ENCODE data around the gene DACH1. TPM values are rescaled to one million over a fixed set of nuclear protein-coding genes. Genes with fewer than 3 reads are reported as not detected.
"Not testable (repeated sequence)": the region's sequence is repeated elsewhere in the genome, so short reads cannot be mapped to it uniquely, and the experiment has no call there.

The DACH1 gene
- total and polyA plus RNA-seq, 9 donors: 4.3 to 11.7 (median 10.5) TPM

DNA sequence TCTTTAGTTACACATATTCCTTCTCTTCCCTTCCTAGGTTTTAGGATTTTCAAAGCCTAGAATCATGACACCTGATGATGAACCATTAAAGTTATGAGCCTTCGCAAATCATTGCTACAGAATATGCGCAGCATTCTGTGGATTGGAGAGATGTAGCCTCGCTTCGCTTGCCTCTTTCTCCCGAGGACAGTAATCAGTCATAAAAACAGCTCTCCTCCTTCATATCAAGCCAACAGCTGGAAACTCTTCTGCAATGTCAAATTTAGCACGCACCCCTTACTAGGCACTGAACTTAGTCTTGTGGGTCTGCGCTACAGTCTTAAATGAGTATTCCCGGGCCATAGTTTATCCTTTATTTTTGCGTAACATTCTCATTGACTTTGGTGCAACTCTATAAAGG lies 79.6 kb downstream of the DACH1 start:
- no peaks in the 10 kb centered on the region for H3K9me3 ChIP-seq (replicated peaks; ENCODE audit: control insufficient read depth, low read depth, low read length)
- H3K4me3 ChIP-seq (ENCODE audit: low read length): no peak overlapping the region
- H3K27me3 ChIP-seq (ENCODE audit: control insufficient read depth, insufficient read depth, low read length): no peaks in the 10 kb centered on the region
- no peaks in the 10 kb centered on the region for H3K4me1 ChIP-seq (ENCODE audit: control insufficient read depth, insufficient read depth, low read length)
- no peak for DNase-seq
- H3K27ac ChIP-seq (ENCODE audit: low read length): no peak overlapping the region
- no peaks in the 10 kb centered on the region for H3K36me3 ChIP-seq (ENCODE audit: control insufficient read depth, insufficient read depth, low read length)
- WGBS (ENCODE audit: insufficient coverage): 33% methylated on average over 1 of the region's 9 CpGs

DNA sequence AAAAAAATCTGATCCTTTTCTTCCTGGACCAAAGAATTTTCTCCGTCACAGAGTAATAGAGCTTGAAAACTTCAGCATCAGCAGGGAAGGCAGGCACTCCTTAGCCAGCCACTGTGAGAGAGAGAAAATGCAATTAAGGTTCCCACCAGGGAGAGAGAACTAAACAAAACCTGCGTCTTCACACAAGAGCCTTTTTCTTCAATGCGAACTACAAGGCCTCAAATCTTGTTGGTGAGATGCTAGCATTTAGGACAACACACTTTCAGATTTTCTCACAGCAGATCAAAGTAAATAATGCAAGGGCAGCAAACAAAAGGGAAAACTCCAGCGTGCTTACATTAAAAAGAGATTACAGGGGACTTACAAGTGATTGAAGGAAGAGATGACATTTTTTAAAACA lies 80.1 kb downstream of the DACH1 start:
- H3K4me3 ChIP-seq (ENCODE audit: low read length): no peak overlapping the region
- no CpG with 5 or more reads among the region's 4 CpGs for WGBS (ENCODE audit: insufficient coverage)

DNA sequence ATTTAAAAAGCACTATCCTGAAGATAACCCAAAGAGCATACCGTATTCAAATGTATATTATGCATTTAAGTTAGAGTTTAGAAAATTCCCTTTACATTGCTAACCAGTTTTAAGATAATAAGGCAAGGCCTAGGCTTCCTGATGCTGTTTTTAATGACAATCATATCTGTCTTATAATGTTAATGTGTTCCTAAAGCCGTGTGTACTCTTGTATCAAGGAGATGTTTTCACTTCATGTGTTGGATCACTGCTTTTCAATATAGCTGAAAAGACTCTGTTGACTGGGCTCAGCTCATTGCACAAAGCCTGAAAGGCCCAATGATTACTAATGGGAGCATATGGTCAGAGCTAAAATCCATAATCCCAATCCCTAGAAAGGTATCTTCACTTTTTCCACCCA lies 81.6 kb downstream of the DACH1 start:
- Histone ChIP-seq H3K27me3 (ENCODE audit: control insufficient read depth, insufficient read depth, low read length) (no peaks in the 10 kb centered on the region), H3K4me1 (ENCODE audit: control insufficient read depth, insufficient read depth, low read length) (no peaks in the 10 kb centered on the region), H3K9me3 (replicated peaks; ENCODE audit: control insufficient read depth, low read depth, low read length) (no peaks in the 10 kb centered on the region), H3K36me3 (ENCODE audit: control insufficient read depth, insufficient read depth, low read length) (no peaks in the 10 kb centered on the region), H3K4me3 (ENCODE audit: low read length) (no peak overlapping the region), H3K27ac (ENCODE audit: low read length) (no peak overlapping the region)
- WGBS (ENCODE audit: insufficient coverage): no CpG with 5 or more reads among the region's 2 CpGs
- no peak for DNase-seq

More for the DNA sequence above, 80.1 kb downstream of the DACH1 start:
- no peak for DNase-seq
- H3K36me3 ChIP-seq (ENCODE audit: control insufficient read depth, insufficient read depth, low read length): no peaks in the 10 kb centered on the region
- H3K4me1 ChIP-seq (ENCODE audit: control insufficient read depth, insufficient read depth, low read length): no peaks in the 10 kb centered on the region
- H3K27ac ChIP-seq (ENCODE audit: low read length): no peak overlapping the region
- H3K9me3 ChIP-seq (replicated peaks; ENCODE audit: control insufficient read depth, low read depth, low read length): no peaks in the 10 kb centered on the region
- H3K27me3 ChIP-seq (ENCODE audit: control insufficient read depth, insufficient read depth, low read length): no peaks in the 10 kb centered on the region

DNA sequence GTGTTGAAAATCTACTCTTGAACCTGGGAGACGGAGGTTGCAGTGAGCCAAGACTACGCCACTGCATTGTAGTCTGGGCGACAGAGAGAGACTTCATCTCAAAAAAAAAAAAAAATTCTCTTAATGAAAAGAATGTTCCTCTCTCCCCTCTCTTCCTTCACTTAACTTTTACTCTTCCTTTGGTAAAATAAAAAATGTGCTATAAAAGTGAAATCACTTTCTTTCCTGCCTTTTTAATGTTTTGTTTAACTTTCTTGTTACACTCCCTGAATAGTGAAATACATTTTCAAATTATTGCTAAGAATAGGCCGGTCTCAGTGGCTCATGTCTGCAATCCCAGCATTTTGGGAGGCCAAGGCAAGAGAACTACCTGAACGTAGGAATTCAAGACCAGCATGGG lies 86.5 kb downstream of the DACH1 start:
- no peaks in the 10 kb centered on the region for H3K27me3 ChIP-seq (ENCODE audit: control insufficient read depth, insufficient read depth, low read length)
- H3K27ac ChIP-seq (ENCODE audit: low read length): no peak overlapping the region
- 100% methylated on average over 1 of the region's 5 CpGs for WGBS (ENCODE audit: insufficient coverage)
- H3K4me3 ChIP-seq (ENCODE audit: low read length): no peak overlapping the region
- no peaks in the 10 kb centered on the region for H3K36me3 ChIP-seq (ENCODE audit: control insufficient read depth, insufficient read depth, low read length)
- no peaks in the 10 kb centered on the region for H3K9me3 ChIP-seq (replicated peaks; ENCODE audit: control insufficient read depth, low read depth, low read length)
- no peaks in the 10 kb centered on the region for H3K4me1 ChIP-seq (ENCODE audit: control insufficient read depth, insufficient read depth, low read length)
- no peak for DNase-seq

DNA sequence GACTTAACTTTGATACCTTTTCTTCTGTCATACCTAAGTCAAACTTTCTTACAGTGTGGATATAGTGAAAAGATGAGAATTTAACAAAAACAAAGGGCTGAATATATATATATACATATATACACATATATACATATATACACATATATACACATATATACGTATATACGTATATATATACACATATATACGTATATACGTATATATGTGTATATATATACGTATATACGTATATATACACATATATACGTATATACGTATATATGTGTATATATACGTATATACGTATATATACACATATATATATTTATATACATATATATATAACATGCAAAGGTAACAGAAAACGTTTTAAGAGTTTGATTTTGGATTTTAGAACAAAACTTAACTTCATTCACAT lies 88.0 kb downstream of the DACH1 start:
- H3K4me1 ChIP-seq (ENCODE audit: control insufficient read depth, insufficient read depth, low read length); DNase-seq; H3K27ac ChIP-seq (ENCODE audit: low read length); H3K4me3 ChIP-seq (ENCODE audit: low read length); H3K9me3 ChIP-seq (replicated peaks; ENCODE audit: control insufficient read depth, low read depth, low read length); H3K36me3 ChIP-seq (ENCODE audit: control insufficient read depth, insufficient read depth, low read length); H3K27me3 ChIP-seq (ENCODE audit: control insufficient read depth, insufficient read depth, low read length): not testable (repeated sequence)
- WGBS (ENCODE audit: insufficient coverage): no CpG with 5 or more reads among the region's 11 CpGs

DNA sequence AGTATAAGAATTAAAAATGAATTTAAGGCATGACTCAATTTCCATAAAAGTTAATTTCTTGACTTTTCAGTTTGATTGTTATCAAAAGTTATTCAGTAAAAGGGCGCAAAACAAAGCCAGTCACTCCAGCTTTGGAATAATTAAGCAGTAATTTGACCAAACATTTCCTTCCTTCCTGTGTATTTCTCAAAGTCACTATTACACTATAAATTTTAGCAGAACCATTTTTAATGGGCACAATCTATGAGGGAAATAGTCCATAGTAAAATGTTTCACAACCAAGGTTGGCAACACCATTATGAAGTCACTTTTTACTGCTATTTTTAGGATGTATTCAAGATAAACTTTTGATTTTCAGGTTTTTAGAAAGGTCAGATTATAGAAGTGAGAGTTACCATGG lies 91.0 kb downstream of the DACH1 start:
- Histone ChIP-seq H3K4me3 (ENCODE audit: low read length) (no peak overlapping the region), H3K27me3 (ENCODE audit: control insufficient read depth, insufficient read depth, low read length) (no peaks in the 10 kb centered on the region), H3K4me1 (ENCODE audit: control insufficient read depth, insufficient read depth, low read length) (no peaks in the 10 kb centered on the region), H3K36me3 (ENCODE audit: control insufficient read depth, insufficient read depth, low read length) (no peaks in the 10 kb centered on the region), H3K9me3 (replicated peaks; ENCODE audit: control insufficient read depth, low read depth, low read length) (no peaks in the 10 kb centered on the region), H3K27ac (ENCODE audit: low read length) (no peak overlapping the region)
- WGBS (ENCODE audit: insufficient coverage): no CpG with 5 or more reads among the region's 1 CpG
- DNase-seq: no peak

DNA sequence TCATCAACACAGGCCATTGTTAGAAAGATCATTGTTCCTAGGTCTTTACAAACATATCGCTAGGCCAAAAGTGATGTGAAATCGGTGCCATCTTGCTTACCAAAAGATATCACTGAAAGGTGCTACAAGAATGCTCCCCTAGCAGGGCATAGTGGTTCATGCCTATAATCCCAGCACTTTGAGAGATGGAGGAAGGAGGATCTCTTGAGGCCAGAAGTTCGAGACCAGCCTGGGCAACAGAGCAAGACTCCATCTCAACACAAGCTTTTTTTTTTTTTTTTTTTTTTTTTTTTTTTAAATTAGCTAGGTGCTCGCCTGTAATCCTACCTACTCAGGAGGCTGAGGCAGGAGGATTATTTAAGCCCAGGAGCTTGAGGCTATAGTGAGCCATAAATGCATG lies 92.1 kb downstream of the DACH1 start:
- WGBS (ENCODE audit: insufficient coverage): no CpG with 5 or more reads among the region's 4 CpGs
- H3K4me1 ChIP-seq (ENCODE audit: control insufficient read depth, insufficient read depth, low read length): no peaks in the 10 kb centered on the region
- no peak overlapping the region for H3K27ac ChIP-seq (ENCODE audit: low read length)
- no peak for DNase-seq
- no peak overlapping the region for H3K4me3 ChIP-seq (ENCODE audit: low read length)
- no peaks in the 10 kb centered on the region for H3K36me3 ChIP-seq (ENCODE audit: control insufficient read depth, insufficient read depth, low read length)
- H3K27me3 ChIP-seq (ENCODE audit: control insufficient read depth, insufficient read depth, low read length): no peaks in the 10 kb centered on the region
- H3K9me3 ChIP-seq (replicated peaks; ENCODE audit: control insufficient read depth, low read depth, low read length): no peaks in the 10 kb centered on the region

DNA sequence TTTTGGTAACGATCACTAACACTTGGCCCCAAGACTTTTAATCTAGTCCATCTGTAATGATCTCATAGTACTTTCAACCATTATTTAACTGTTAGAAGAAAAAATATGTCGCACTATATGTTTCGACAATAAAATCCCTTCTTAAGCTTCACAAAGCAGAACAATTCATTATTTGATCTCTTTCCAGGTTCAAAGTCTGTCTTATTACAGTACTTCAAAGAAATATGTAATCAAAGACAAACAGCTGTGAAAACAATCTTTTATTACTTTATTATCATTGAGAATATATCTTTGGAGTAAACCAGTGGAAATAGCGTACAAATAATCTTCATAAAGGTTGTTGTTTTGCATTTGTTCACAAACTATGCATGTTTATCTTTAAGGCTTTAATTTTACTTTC lies 93.5 kb downstream of the DACH1 start:
- no peaks in the 10 kb centered on the region for H3K9me3 ChIP-seq (replicated peaks; ENCODE audit: control insufficient read depth, low read depth, low read length)
- DNase-seq: no peak
- WGBS (ENCODE audit: insufficient coverage): no CpG with 5 or more reads among the region's 4 CpGs
- no peaks in the 10 kb centered on the region for H3K27me3 ChIP-seq (ENCODE audit: control insufficient read depth, insufficient read depth, low read length)
- no peaks in the 10 kb centered on the region for H3K4me1 ChIP-seq (ENCODE audit: control insufficient read depth, insufficient read depth, low read length)
- no peaks in the 10 kb centered on the region for H3K36me3 ChIP-seq (ENCODE audit: control insufficient read depth, insufficient read depth, low read length)
- H3K27ac ChIP-seq (ENCODE audit: low read length): no peak overlapping the region
- H3K4me3 ChIP-seq (ENCODE audit: low read length): no peak overlapping the region

DNA sequence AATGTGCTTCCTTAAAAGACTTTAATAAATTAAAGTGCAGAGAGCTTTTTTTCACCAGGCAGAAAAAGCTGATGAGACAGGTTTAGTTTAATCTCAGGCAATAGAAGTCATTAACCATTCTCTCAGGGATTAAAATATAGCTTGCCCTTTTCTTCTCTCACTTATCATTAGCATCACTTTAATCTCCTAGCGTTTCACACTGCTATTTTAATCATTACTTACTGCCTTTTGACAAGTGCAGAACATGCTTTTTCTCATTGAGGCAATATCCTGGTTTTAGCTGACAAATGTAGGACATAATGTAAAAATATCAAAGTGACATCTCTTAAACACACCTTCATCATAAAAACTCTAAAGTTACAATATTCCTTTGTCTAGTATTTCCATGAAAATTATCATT lies 94.6 kb downstream of the DACH1 start:
- no CpG with 5 or more reads among the region's 1 CpG for WGBS (ENCODE audit: insufficient coverage)

DNA sequence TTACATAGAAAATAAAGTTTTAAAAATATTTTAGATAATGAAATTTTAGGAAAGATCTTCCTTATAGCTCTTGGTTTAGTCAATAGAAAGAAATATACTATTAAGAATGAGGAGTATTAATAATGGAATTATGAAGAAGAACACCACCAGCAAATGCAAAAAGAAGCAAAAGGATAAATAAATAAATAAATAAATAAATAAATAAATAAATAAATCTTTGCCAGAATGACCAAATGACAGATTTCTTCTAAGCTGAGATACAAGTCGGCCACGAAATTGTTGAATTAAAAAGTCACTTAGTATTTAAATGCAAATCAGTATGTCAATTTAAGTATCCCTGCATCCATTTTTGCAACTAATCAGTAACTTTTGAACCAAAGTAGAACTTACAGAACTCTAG lies 95.9 kb downstream of the DACH1 start:
- Histone ChIP-seq H3K27ac (ENCODE audit: low read length) (no peak overlapping the region), H3K4me3 (ENCODE audit: low read length) (no peak overlapping the region), H3K4me1 (ENCODE audit: control insufficient read depth, insufficient read depth, low read length) (no peaks in the 10 kb centered on the region), H3K27me3 (ENCODE audit: control insufficient read depth, insufficient read depth, low read length) (no peaks in the 10 kb centered on the region), H3K9me3 (replicated peaks; ENCODE audit: control insufficient read depth, low read depth, low read length) (no peaks in the 10 kb centered on the region), H3K36me3 (ENCODE audit: control insufficient read depth, insufficient read depth, low read length) (no peaks in the 10 kb centered on the region)
- DNase-seq: no peak
- WGBS (ENCODE audit: insufficient coverage): no CpG with 5 or more reads among the region's 2 CpGs

More for the DNA sequence above, 94.6 kb downstream of the DACH1 start:
- no peak overlapping the region for H3K4me3 ChIP-seq (ENCODE audit: low read length)
- no peaks in the 10 kb centered on the region for H3K36me3 ChIP-seq (ENCODE audit: control insufficient read depth, insufficient read depth, low read length)
- no peaks in the 10 kb centered on the region for H3K4me1 ChIP-seq (ENCODE audit: control insufficient read depth, insufficient read depth, low read length)
- DNase-seq: no peak
- H3K27ac ChIP-seq (ENCODE audit: low read length): no peak overlapping the region
- no peaks in the 10 kb centered on the region for H3K9me3 ChIP-seq (replicated peaks; ENCODE audit: control insufficient read depth, low read depth, low read length)
- H3K27me3 ChIP-seq (ENCODE audit: control insufficient read depth, insufficient read depth, low read length): no peaks in the 10 kb centered on the region

DNA sequence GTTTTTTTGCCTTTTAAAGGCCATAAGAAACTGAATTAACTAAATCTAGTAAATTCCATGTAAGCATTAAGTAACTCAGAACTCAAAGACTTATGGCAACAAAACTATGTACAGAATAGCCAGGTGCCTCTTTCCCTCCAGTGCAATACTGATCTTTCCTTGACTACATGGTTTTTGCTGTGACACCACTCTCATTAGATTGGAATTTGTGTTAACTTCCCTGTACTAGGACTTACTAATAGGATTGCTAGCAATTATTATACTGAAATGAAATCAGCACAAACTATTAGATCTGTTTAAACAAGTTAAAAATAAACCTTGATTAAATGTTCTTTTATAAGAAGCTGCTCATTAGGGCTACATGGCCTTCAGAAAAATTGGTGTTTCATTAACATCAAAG lies 96.3 kb downstream of the DACH1 start:
- Histone ChIP-seq H3K27me3 (ENCODE audit: control insufficient read depth, insufficient read depth, low read length) (no peaks in the 10 kb centered on the region), H3K9me3 (replicated peaks; ENCODE audit: control insufficient read depth, low read depth, low read length) (no peaks in the 10 kb centered on the region), H3K27ac (ENCODE audit: low read length) (no peak overlapping the region), H3K4me3 (ENCODE audit: low read length) (no peak overlapping the region), H3K4me1 (ENCODE audit: control insufficient read depth, insufficient read depth, low read length) (no peaks in the 10 kb centered on the region), H3K36me3 (ENCODE audit: control insufficient read depth, insufficient read depth, low read length) (no peaks in the 10 kb centered on the region)
- no peak for DNase-seq

All from muscle of leg (tissue), 11 donors.